ENCODE data around the gene NSL1. TPM values are rescaled to one million over a fixed set of nuclear protein-coding genes. Genes with fewer than 3 reads are reported as not detected.
"Not testable (repeated sequence)": the region's sequence is repeated elsewhere in the genome, so short reads cannot be mapped to it uniquely, and the experiment has no call there.

NSL1 gene
- polyA plus RNA-seq, 10 donors: 30.5 to 36.4 (median 32.6) TPM

- no peak for DNase-seq
Measured at GRCh38 chr1:212791261-212791675, 309 bp downstream of the NSL1 start.

GRCh38 chr1:212785871-212786270 is 5.7 kb downstream of the NSL1 start:
- no peak for DNase-seq

GRCh38 chr1:212783976-212784375 is 7.6 kb downstream of the NSL1 start:
- no peak for DNase-seq

GRCh38 chr1:212782422-212783154 is 9.0 kb downstream of the NSL1 start:
- DNase-seq: peak in 1 of 3 donors; percentile 32

- DNase-seq: no peak
Measured at GRCh38 chr1:212781225-212781624, 10.4 kb downstream of the NSL1 start.

GRCh38 chr1:212780759-212781158 is 10.8 kb downstream of the NSL1 start:
- DNase-seq: no peak

GRCh38 chr1:212779086-212779485 is 12.5 kb downstream of the NSL1 start:
- not testable (repeated sequence) for DNase-seq

GRCh38 chr1:212777151-212777550 is 14.4 kb downstream of the NSL1 start:
- DNase-seq: no peak

GRCh38 chr1:212775241-212775640 is 16.3 kb downstream of the NSL1 start:
- no peak for DNase-seq

- DNase-seq: peak in 1 of 3 donors; percentile 22
Measured at GRCh38 chr1:212774584-212774983, 17.0 kb downstream of the NSL1 start.

GRCh38 chr1:212773011-212773410 is 18.6 kb downstream of the NSL1 start:
- DNase-seq: no peak

GRCh38 chr1:212771341-212771740 is 20.2 kb downstream of the NSL1 start:
- DNase-seq: no peak

- DNase-seq: no peak
Measured at GRCh38 chr1:212769459-212770167, 22.0 kb downstream of the NSL1 start.

- DNase-seq: not testable (repeated sequence)
Measured at GRCh38 chr1:212766825-212767224, 24.8 kb downstream of the NSL1 start.

- DNase-seq: not testable (repeated sequence)
Measured at GRCh38 chr1:212764718-212765281, 26.8 kb downstream of the NSL1 start.

GRCh38 chr1:212762839-212763238 is 28.7 kb downstream of the NSL1 start:
- no peak for DNase-seq

GRCh38 chr1:212762234-212762633 is 29.3 kb downstream of the NSL1 start:
- no peak for DNase-seq

GRCh38 chr1:212760126-212760823 is 31.3 kb downstream of the NSL1 start:
- DNase-seq: no peak

GRCh38 chr1:212759683-212760082 is 31.9 kb downstream of the NSL1 start:
- DNase-seq: no peak

- DNase-seq: no peak
Measured at GRCh38 chr1:212754680-212755079, 36.9 kb downstream of the NSL1 start.

- DNase-seq: no peak
Measured at GRCh38 chr1:212754193-212754592, 37.4 kb downstream of the NSL1 start.

- no peak for DNase-seq
Measured at GRCh38 chr1:212753749-212754148, 37.8 kb downstream of the NSL1 start.
